Measurements from ENCODE around the gene GBP7.

The GBP7 gene

DNA sequence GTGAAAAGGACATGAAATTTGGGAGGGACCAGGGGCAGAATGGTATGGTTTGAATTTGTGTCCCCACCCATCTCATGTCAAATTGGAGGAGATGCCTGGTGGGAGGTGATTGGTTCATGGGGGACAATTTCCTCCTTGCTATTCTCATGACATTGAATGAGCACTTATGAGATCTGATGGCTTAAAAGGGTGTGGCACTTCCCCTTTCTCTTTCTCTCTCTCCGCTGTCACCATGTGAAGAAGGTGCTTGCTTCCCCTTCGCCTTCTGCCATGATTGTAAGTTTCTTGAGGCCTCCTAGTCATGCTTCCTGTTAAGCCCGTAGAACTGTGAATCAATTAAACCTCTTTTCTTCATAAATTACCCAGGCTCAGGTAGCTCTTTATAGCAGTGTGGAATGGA is 30.6 kb upstream of the GBP7 start:
- H3K4me3 ChIP-seq (ENCODE audit: control insufficient read depth in 1 of 7, extremely low read depth in 1 of 7, insufficient read depth in 4 of 7, low read depth in 2 of 7, low read length in 6 of 7): no peak overlapping the region
- WGBS (ENCODE audit: insufficient coverage): 100% methylated on average over 2 of the region's 3 CpGs
- peaks cover 4 to 26% (median 16%) of the 10 kb centered on the region in 5 experiments for H3K9me3 ChIP-seq (ENCODE audit: control extremely low read depth in 1 of 5, control insufficient read depth in 4 of 5, insufficient read depth in 2 of 5, low read depth in 1 of 5, low read length in 4 of 5)
- peaks cover 0 to 14% (median 3%) of the 10 kb centered on the region in 4 experiments for H3K4me1 ChIP-seq (ENCODE audit: control extremely low read depth in 1 of 4, control insufficient read depth in 4 of 4, insufficient read depth in 4 of 4, low read length in 3 of 4)
- ChIA-PET POLR2A (no interaction called here), CTCF (interaction anchor here (1.4 kb wide), 1 partner anchor 18 kb away, joined by 3 read pairs; no protein-coding TSS in a partner anchor)
- peaks cover 0 to 6% (median 1%) of the 10 kb centered on the region in 4 experiments for H3K36me3 ChIP-seq (ENCODE audit: control insufficient read depth in 4 of 4, insufficient read depth in 4 of 4, low read length in 3 of 4)
- H3K27me3 ChIP-seq (replicated peaks in 2 of 5; ENCODE audit: control insufficient read depth in 4 of 5, insufficient read depth in 5 of 5, low read length in 4 of 5): no peaks in the 10 kb centered on the region
- H3K27ac ChIP-seq (ENCODE audit: insufficient read depth in 1 of 2, low read depth in 1 of 2, low read length in 2 of 2, poor library complexity in 1 of 2, severe bottlenecking in 2 of 2): no peak overlapping the region
- peak in 2 of 3 donors; percentile 42 to 64 for DNase-seq

DNA sequence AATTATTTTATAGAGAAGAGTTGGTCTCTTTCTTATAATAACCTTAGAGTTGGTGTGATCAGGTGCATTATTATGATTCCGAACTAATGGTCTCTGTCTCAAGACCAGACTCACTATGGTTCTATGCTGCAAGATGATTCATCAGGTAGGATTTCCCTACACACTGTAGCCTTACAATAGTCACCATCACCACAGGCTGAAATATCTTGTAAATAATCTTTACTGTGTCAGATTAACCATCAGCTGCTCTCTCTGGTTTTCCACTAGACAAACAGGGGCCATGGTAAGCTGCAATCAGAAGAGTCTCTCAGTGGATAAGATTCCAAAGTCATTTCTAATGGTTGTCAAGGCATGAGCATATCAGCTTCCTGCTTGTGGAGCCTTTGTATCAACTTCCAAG is 27.4 kb upstream of the GBP7 start:
- ChIA-PET POLR2A (interaction anchor here (0.7 kb wide), 1 partner anchor 18 kb away, joined by 3 read pairs; no protein-coding TSS in a partner anchor), CTCF (no interaction called here)
- Histone ChIP-seq H3K27me3 (replicated peaks in 2 of 5; ENCODE audit: control insufficient read depth in 4 of 5, insufficient read depth in 5 of 5, low read length in 4 of 5) (no peaks in the 10 kb centered on the region), H3K4me1 (ENCODE audit: control extremely low read depth in 1 of 4, control insufficient read depth in 4 of 4, insufficient read depth in 4 of 4, low read length in 3 of 4) (peaks cover 20 to 35% (median 22%) of the 10 kb centered on the region in 4 experiments), H3K27ac (ENCODE audit: insufficient read depth in 1 of 2, low read depth in 1 of 2, low read length in 2 of 2, poor library complexity in 1 of 2, severe bottlenecking in 2 of 2) (no peak overlapping the region), H3K36me3 (ENCODE audit: control insufficient read depth in 4 of 4, insufficient read depth in 4 of 4, low read length in 3 of 4) (peaks cover 0 to 6% (median 1%) of the 10 kb centered on the region in 4 experiments), H3K4me3 (ENCODE audit: control insufficient read depth in 1 of 7, extremely low read depth in 1 of 7, insufficient read depth in 4 of 7, low read depth in 2 of 7, low read length in 6 of 7) (no peak overlapping the region), H3K9me3 (ENCODE audit: control extremely low read depth in 1 of 5, control insufficient read depth in 4 of 5, insufficient read depth in 2 of 5, low read depth in 1 of 5, low read length in 4 of 5) (peaks cover 4 to 22% (median 10%) of the 10 kb centered on the region in 5 experiments)
- WGBS (ENCODE audit: insufficient coverage): 100% methylated on average over 1 of the region's 1 CpG
- DNase-seq: no peak

DNA sequence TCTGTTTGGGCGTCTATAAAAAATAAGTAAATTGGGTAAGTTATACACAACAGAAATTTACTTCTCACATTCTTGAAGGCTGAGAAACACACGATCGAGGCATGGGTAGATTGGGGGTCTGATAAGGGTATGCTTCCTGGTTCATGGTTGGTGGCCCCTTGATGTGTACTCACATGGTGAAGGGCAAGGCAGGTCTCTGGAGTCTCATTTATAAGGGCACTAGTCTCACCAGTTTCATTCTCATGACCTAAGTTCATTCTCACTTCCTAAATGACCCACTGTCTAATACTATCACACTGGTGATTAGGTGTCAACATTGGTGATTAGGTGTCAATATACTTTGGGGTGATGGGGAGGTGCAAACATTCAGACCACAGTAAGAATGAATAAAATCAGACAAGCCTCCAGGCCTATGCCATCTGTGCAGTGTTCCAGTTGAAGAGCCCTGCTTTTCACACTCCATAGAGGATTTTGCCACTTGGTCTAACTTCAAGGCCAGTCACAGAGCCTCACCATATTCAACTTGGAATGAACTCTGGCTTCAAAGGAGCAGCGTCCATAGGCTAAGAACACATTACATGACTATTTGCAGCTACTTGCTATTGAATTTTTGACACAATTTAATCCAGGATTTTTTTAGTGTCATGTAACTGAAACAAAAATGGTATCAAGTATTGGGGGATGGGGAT is 25.4 kb upstream of the GBP7 start:
- ChIA-PET POLR2A (no interaction called here), CTCF (interaction anchor here (1.0 to 1.5 kb wide), 4 partner anchors 16 to 75 kb away, joined by 3 to 4 read pairs (median 3); no protein-coding TSS in a partner anchor)
- Histone ChIP-seq H3K9me3 (ENCODE audit: control extremely low read depth in 1 of 5, control insufficient read depth in 4 of 5, insufficient read depth in 2 of 5, low read depth in 1 of 5, low read length in 4 of 5) (peaks cover 1 to 19% (median 10%) of the 10 kb centered on the region in 5 experiments), H3K27me3 (replicated peaks in 2 of 5; ENCODE audit: control insufficient read depth in 4 of 5, insufficient read depth in 5 of 5, low read length in 4 of 5) (no peaks in the 10 kb centered on the region), H3K4me3 (ENCODE audit: control insufficient read depth in 1 of 7, extremely low read depth in 1 of 7, insufficient read depth in 4 of 7, low read depth in 2 of 7, low read length in 6 of 7) (peak overlapping the region in 3 of 7 experiments; percentile 6 to 63 (median 37)), H3K4me1 (ENCODE audit: control extremely low read depth in 1 of 4, control insufficient read depth in 4 of 4, insufficient read depth in 4 of 4, low read length in 3 of 4) (peaks cover 26 to 42% (median 26%) of the 10 kb centered on the region in 4 experiments), H3K36me3 (ENCODE audit: control insufficient read depth in 4 of 4, insufficient read depth in 4 of 4, low read length in 3 of 4) (peaks cover 0 to 4% (median under 1%) of the 10 kb centered on the region in 4 experiments), H3K27ac (ENCODE audit: insufficient read depth in 1 of 2, low read depth in 1 of 2, low read length in 2 of 2, poor library complexity in 1 of 2, severe bottlenecking in 2 of 2) (peak overlapping the region; percentile 62 to 83)
- peak in 1 of 3 donors; percentile 77 for DNase-seq
- WGBS (ENCODE audit: insufficient coverage): no CpG with 5 or more reads among the region's 4 CpGs

DNA sequence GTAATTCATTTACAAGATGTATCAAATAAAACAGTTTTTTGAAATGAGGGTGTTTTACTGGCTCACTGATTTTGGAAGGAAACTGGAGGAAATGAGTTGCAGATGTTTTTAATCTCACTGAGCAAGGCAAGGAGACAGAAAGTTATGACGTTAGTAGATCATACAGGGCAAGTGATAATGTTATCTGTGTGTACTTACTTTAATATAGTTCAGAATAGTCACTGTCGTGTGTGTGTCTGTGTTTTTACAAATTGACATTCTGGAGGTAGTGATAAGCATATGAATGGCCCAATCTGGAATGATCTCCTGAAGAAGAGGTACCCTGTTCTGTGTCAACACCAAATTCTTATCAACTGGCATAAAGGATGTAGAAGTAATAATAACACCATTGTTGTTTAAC is 24.9 kb upstream of the GBP7 start:
- Histone ChIP-seq H3K27me3 (replicated peaks in 2 of 5; ENCODE audit: control insufficient read depth in 4 of 5, insufficient read depth in 5 of 5, low read length in 4 of 5) (no peaks in the 10 kb centered on the region), H3K4me3 (ENCODE audit: control insufficient read depth in 1 of 7, extremely low read depth in 1 of 7, insufficient read depth in 4 of 7, low read depth in 2 of 7, low read length in 6 of 7) (peak overlapping the region in 3 of 7 experiments; percentile 6 to 100 (median 37)), H3K36me3 (ENCODE audit: control insufficient read depth in 4 of 4, insufficient read depth in 4 of 4, low read length in 3 of 4) (peaks cover 0 to 3% (median 0%) of the 10 kb centered on the region in 4 experiments), H3K9me3 (ENCODE audit: control extremely low read depth in 1 of 5, control insufficient read depth in 4 of 5, insufficient read depth in 2 of 5, low read depth in 1 of 5, low read length in 4 of 5) (peaks cover 1 to 18% (median 10%) of the 10 kb centered on the region in 5 experiments), H3K4me1 (ENCODE audit: control extremely low read depth in 1 of 4, control insufficient read depth in 4 of 4, insufficient read depth in 4 of 4, low read length in 3 of 4) (peaks cover 26 to 48% (median 30%) of the 10 kb centered on the region in 4 experiments), H3K27ac (ENCODE audit: insufficient read depth in 1 of 2, low read depth in 1 of 2, low read length in 2 of 2, poor library complexity in 1 of 2, severe bottlenecking in 2 of 2) (peak overlapping the region; percentile 62 to 83)
- POLR2A ChIA-PET: interaction anchor here (0.9 kb wide), 1 partner anchor 80 kb away, joined by 4 read pairs; no protein-coding TSS in a partner anchor
- CTCF ChIA-PET: interaction anchor here (1.0 to 3.1 kb wide), 5 partner anchors 12 to 157 kb away, joined by 3 to 11 read pairs (median 4); partner anchors contain the start of gene GBP5
- WGBS (ENCODE audit: insufficient coverage): 0% methylated on average over 1 of the region's 2 CpGs
- peak; percentile 82 to 95 (median 89) for DNase-seq

DNA sequence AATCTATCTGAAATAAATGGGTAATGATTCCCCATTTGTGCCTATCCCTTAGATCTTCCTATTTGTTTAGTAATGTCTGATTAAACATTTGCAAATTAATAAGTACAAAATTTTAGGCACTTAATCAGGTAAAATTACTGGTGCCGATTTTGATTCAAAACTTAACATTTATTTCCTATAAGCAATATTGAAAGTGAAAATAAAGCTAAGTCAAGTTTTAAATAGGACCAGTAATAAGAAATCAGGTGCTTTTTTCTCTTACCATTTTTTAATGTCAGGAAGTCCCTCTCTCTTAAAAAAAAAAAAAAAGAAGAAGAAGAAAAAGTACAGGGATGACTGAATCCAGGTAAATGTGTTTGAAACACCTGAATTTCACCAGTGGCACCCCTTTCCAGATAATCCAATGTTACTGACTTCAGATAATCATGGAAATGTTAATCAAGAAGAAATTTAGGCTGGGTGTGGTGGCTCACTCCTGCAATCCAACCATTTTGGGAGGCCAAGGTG is 23.8 kb upstream of the GBP7 start:
- Histone ChIP-seq H3K27ac (ENCODE audit: insufficient read depth in 1 of 2, low read depth in 1 of 2, low read length in 2 of 2, poor library complexity in 1 of 2, severe bottlenecking in 2 of 2) (peak overlapping the region; percentile 88 to 90), H3K4me3 (ENCODE audit: control insufficient read depth in 1 of 7, extremely low read depth in 1 of 7, insufficient read depth in 4 of 7, low read depth in 2 of 7, low read length in 6 of 7) (peak overlapping the region in 6 of 7 experiments; percentile 76 to 100 (median 93)), H3K9me3 (ENCODE audit: control extremely low read depth in 1 of 5, control insufficient read depth in 4 of 5, insufficient read depth in 2 of 5, low read depth in 1 of 5, low read length in 4 of 5) (peaks cover 0 to 7% (median 2%) of the 10 kb centered on the region in 5 experiments), H3K36me3 (ENCODE audit: control insufficient read depth in 4 of 4, insufficient read depth in 4 of 4, low read length in 3 of 4) (peaks cover 0 to 8% (median 2%) of the 10 kb centered on the region in 4 experiments), H3K27me3 (replicated peaks in 2 of 5; ENCODE audit: control insufficient read depth in 4 of 5, insufficient read depth in 5 of 5, low read length in 4 of 5) (no peaks in the 10 kb centered on the region), H3K4me1 (ENCODE audit: control extremely low read depth in 1 of 4, control insufficient read depth in 4 of 4, insufficient read depth in 4 of 4, low read length in 3 of 4) (peaks cover 26 to 58% (median 35%) of the 10 kb centered on the region in 4 experiments)
- ChIA-PET POLR2A (interaction anchor here (1.1 kb wide), 1 partner anchor 73 kb away, joined by 4 read pairs; the partner anchor contains the start of gene GBP5), CTCF (interaction anchor here (1.0 to 3.1 kb wide), 5 partner anchors 13 to 158 kb away, joined by 3 to 11 read pairs (median 6); partner anchors contain the start of gene GBP5)
- peak in 1 of 3 donors; percentile 36 for DNase-seq
- no CpG with 5 or more reads among the region's 1 CpG for WGBS (ENCODE audit: insufficient coverage)

DNA sequence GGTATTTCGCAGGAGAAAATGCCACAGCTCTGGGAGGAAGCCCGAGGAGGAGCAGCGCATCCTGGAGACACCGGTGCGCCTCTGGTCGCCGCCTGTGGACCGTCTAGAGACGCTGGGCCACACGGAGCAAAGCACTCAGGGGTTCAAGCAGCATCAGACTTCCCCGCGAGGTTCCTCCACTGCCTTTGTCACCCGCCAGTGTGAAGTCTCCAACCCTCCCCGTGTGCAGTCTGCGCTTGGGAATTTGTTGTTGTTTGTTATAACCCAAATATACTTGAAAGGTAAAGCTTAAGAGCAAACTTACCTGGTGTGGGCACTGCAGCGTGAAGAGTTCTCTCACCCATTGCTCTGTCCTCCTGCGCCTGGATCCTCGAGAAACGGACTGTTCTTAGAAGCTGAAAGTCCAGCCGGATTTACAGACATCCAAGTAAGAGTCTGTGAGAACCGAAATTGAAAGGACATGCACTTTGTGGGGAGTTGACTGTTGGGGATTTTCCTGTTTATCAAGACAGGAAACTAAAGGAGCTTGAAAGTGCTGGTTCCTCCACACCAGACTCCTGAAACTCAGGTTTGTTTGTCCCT is 22.8 kb upstream of the GBP7 start, which contains the start of gene GBP4:
GBP4 (minus strand) TSS at position 452 of the 582 bp plus-strand sequence; CDS start at position 344, 108 bp downstream.
- peaks cover 26 to 62% (median 35%) of the 10 kb centered on the region in 4 experiments for H3K4me1 ChIP-seq (ENCODE audit: control extremely low read depth in 1 of 4, control insufficient read depth in 4 of 4, insufficient read depth in 4 of 4, low read length in 3 of 4)

More for the DNA sequence above, 22.8 kb upstream of the GBP7 start, which contains the start of gene GBP4:
- WGBS (ENCODE audit: insufficient coverage): 0% methylated on average over 19 of the region's 21 CpGs
- peak; percentile 51 to 68 (median 65) for DNase-seq
- peaks cover 2 to 16% (median 6%) of the 10 kb centered on the region in 4 experiments for H3K36me3 ChIP-seq (ENCODE audit: control insufficient read depth in 4 of 4, insufficient read depth in 4 of 4, low read length in 3 of 4)
- H3K27me3 ChIP-seq (replicated peaks in 2 of 5; ENCODE audit: control insufficient read depth in 4 of 5, insufficient read depth in 5 of 5, low read length in 4 of 5): no peaks in the 10 kb centered on the region
- H3K4me3 ChIP-seq (ENCODE audit: control insufficient read depth in 1 of 7, extremely low read depth in 1 of 7, insufficient read depth in 4 of 7, low read depth in 2 of 7, low read length in 6 of 7): peak within 1 kb of the TSS; percentile 76 to 100 (median 93)
- ChIA-PET CTCF (interaction anchor here (0.9 to 3.1 kb wide), 5 partner anchors 72 to 159 kb away, joined by 5 to 11 read pairs (median 6); partner anchors contain the start of gene GBP5), POLR2A (interaction anchor here (0.8 to 1.1 kb wide), 3 partner anchors 60 to 204 kb away, joined by 4 read pairs; partner anchors contain the start of gene GBP5)
- H3K27ac ChIP-seq (ENCODE audit: insufficient read depth in 1 of 2, low read depth in 1 of 2, low read length in 2 of 2, poor library complexity in 1 of 2, severe bottlenecking in 2 of 2): peak within 1 kb of the TSS; percentile 88 to 90
- no peaks in the 10 kb centered on the region for H3K9me3 ChIP-seq (ENCODE audit: control extremely low read depth in 1 of 5, control insufficient read depth in 4 of 5, insufficient read depth in 2 of 5, low read depth in 1 of 5, low read length in 4 of 5)

All from common myeloid progenitor, CD34-positive (primary cell).